Measurements from ENCODE around the gene FAM78B. TPM values are rescaled to one million over a fixed set of nuclear protein-coding genes. Genes with fewer than 3 reads are reported as not detected.

FAM78B gene
- total and polyA plus RNA-seq, 10 of the 15 experiments (the other 5 are each of a cell fraction or from before 2014, with no cell fraction given), result 0.10 to 4.9 (median 1.6) TPM

GRCh38 chr1:166170075-166170474, 3.3 kb upstream of the FAM78B start (continued):
- no peak for TF ChIP-seq CUX1 (IDR thresholded peaks at IDR 0.05; ENCODE audit: insufficient replicate concordance, low read depth, low read length)
- peak; percentile 70 for TF ChIP-seq MTA2 (IDR thresholded peaks at IDR 0.05; ENCODE audit: low read depth)
- no peak for TF ChIP-seq NRF1 (conservative IDR thresholded peaks at IDR 0.05; ENCODE audit: low read depth, low read length)
- TF ChIP-seq BMI1 (IDR thresholded peaks at IDR 0.05; ENCODE audit: borderline replicate concordance), result no peak
- no peak for TF ChIP-seq CEBPZ (IDR thresholded peaks at IDR 0.05; ENCODE audit: low read depth, low read length)
- TF ChIP-seq MXI1 (IDR thresholded peaks at IDR 0.05; ENCODE audit: low read depth, low read length), result 0 out of 2 replicates have a peak, but pooled peaks have one; percentile 29
- no peak for TF ChIP-seq LARP7 (IDR thresholded peaks at IDR 0.05)
- no peak for TF ChIP-seq SMAD5 (IDR thresholded peaks at IDR 0.05; ENCODE audit: low read depth)
- TF ChIP-seq CREB1 (IDR thresholded peaks at IDR 0.05; ENCODE audit: low read depth), result 0 out of 2 replicates have a peak, but pooled peaks have one; percentile 11
- no peak for TF ChIP-seq SUZ12 (IDR thresholded peaks at IDR 0.05; ENCODE audit: unreplicated experiment)
- TF ChIP-seq TCF12 (IDR thresholded peaks at IDR 0.05; ENCODE audit: low read depth, low read length), result no peak
- TF ChIP-seq FOXK2 (IDR thresholded peaks at IDR 0.05), result no peak
- TF ChIP-seq IKZF2 (IDR thresholded peaks at IDR 0.05), result peak; percentile 60 to 74; a peak in 3 of 4 replicates
- no peak for TF ChIP-seq CEBPB (IDR thresholded peaks at IDR 0.05; ENCODE audit: borderline replicate concordance in 1 of 2, low read depth in 2 of 2, low read length in 2 of 2)
- TF ChIP-seq TARDBP (IDR thresholded peaks at IDR 0.05; ENCODE audit: borderline replicate concordance), result no peak
- TF ChIP-seq KAT2A (conservative IDR thresholded peaks at IDR 0.05; ENCODE audit: control insufficient read depth, low read depth, low read length), result no peak
- TF ChIP-seq ZNF592 (IDR thresholded peaks at IDR 0.05), result 0 out of 2 replicates have a peak, but pooled peaks have one; percentile 34
- peak; percentile 70 to 72; a peak in 2 of 4 replicates for TF ChIP-seq EP300 (IDR thresholded peaks at IDR 0.05; ENCODE audit: borderline replicate concordance in 1 of 2, control insufficient read depth in 1 of 2, low read depth in 2 of 2, low read length in 2 of 2)
- TF ChIP-seq ATF7 (IDR thresholded peaks at IDR 0.05; ENCODE audit: low read depth), result peak; percentile 91

All from GM12878 (cell line).